SK-N-SH (cell line): ENCODE results near the gene OBP2B. TPM values are rescaled to one million over a fixed set of nuclear protein-coding genes. Genes with fewer than 3 reads are reported as not detected.

ENCODE experiments used
- CTCF ChIA-PET: fragments of 300-600, 350-600 bp; formaldehyde crosslinking; extraction: SDS; loops from one replicate; lab custom pipeline; 2021; lab: Yijun Ruan, JAX
- POLR2A ChIA-PET: fragments of 350-600 bp; sonication (Branson Sonifier 250); formaldehyde crosslinking; extraction: SDS; loops from one replicate; lab custom pipeline; 2020; ENCODE audit warnings: antibody characterized with exemption, inconsistent platforms; lab: Yijun Ruan, JAX
- DNase-seq: peaks from one replicate; pipeline ENCODE4 v3.0.0; 2012
- H2AFZ ChIP-seq: fragments of 200-600 bp; sonication (generic); 2 replicates; pipeline ENCODE4 v1.8.1; 2016; ENCODE audit warnings: antibody characterized with exemption, mild to moderate bottlenecking, low read depth
- H3F3A ChIP-seq: fragments of 200-600 bp; sonication (generic); replicated peaks from 2 replicates; pipeline ENCODE3; 2016; ENCODE audit warnings: antibody characterized with exemption, mild to moderate bottlenecking; ENCODE audit not compliant: insufficient read depth
- H3K27ac ChIP-seq, 2 experiments: fragments of 200-500 bp in 1 of 2; fragments of 200-600 bp in 1 of 2; sonication (Bioruptor generic) in 1 of 2; sonication (generic), shearing (Covaris generic) in 1 of 2; 2 replicates each; pipeline versions ENCODE4 v1.5.1 to v1.6.1; 2014 to 2016; ENCODE audit warnings: low read depth in 2 of 2, inconsistent platforms in 1 of 2, low read length in 1 of 2, mild to moderate bottlenecking in 1 of 2, mixed read lengths in 1 of 2
- H3K27me3 ChIP-seq: fragments of 200-600 bp; sonication (generic), shearing (Covaris generic); 2 replicates; pipeline ENCODE4 v1.6.1; 2016; ENCODE audit warnings: mixed run types; ENCODE audit not compliant: insufficient read depth
- H3K36me3 ChIP-seq, 2 experiments: fragments of 200-500 bp in 1 of 2; fragments of 200-600 bp in 1 of 2; sonication (Bioruptor generic) in 1 of 2; sonication (generic) in 1 of 2; replicated peaks in 1 of 2; 2 replicates each; pipeline versions ENCODE3 to v1.5.1; 2014 to 2016; ENCODE audit warnings: low read length in 1 of 2, mild to moderate bottlenecking in 1 of 2; ENCODE audit not compliant: insufficient read depth in 2 of 2, control insufficient read depth in 1 of 2
- H3K4me1 ChIP-seq, 2 experiments: fragments of 200-500 bp in 1 of 2; fragments of 200-600 bp in 1 of 2; sonication (Bioruptor generic) in 1 of 2; sonication (generic), shearing (Covaris generic) in 1 of 2; 2 replicates each; pipeline versions ENCODE4 v1.5.1 to v1.6.1; 2014 to 2016; ENCODE audit warnings: low read depth in 1 of 2, low read length in 1 of 2, mixed run types in 1 of 2; ENCODE audit not compliant: insufficient read depth in 2 of 2, control insufficient read depth in 1 of 2
- H3K4me2 ChIP-seq: fragments of 200-600 bp; sonication (generic), shearing (Covaris generic); 2 replicates; pipeline ENCODE4 v1.6.1; 2017; ENCODE audit warnings: mixed run types
- H3K4me3 ChIP-seq, 2 experiments: fragments of 200-500 bp in 1 of 2; fragments of 200-600 bp in 1 of 2; sonication (Bioruptor generic) in 1 of 2; sonication (generic), shearing (Covaris generic) in 1 of 2; 2 replicates each; pipeline versions ENCODE4 v1.5.1 to v1.8.1; 2014 to 2016; ENCODE audit warnings: low read depth in 2 of 2, inconsistent platforms in 1 of 2, low read length in 1 of 2, mild to moderate bottlenecking in 1 of 2, mixed read lengths in 1 of 2, moderate library complexity in 1 of 2
- H3K79me2 ChIP-seq: fragments of 200-600 bp; sonication (generic); 2 replicates; pipeline ENCODE4 v1.8.1; 2017; ENCODE audit warnings: mild to moderate bottlenecking; ENCODE audit not compliant: insufficient read depth
- H3K9ac ChIP-seq: fragments of 200-600 bp; sonication (generic); 2 replicates; pipeline ENCODE4 v1.6.1; 2017; ENCODE audit warnings: mixed run types
- H3K9me2 ChIP-seq: fragments of 200-600 bp; sonication (generic); 2 replicates; pipeline ENCODE4 v1.6.1; 2017; ENCODE audit warnings: mixed run types
- H3K9me3 ChIP-seq: fragments of 200-600 bp; sonication (generic); 2 replicates; pipeline ENCODE4 v1.6.1; 2017; ENCODE audit warnings: mixed run types, mild to moderate bottlenecking, moderate library complexity
- H4K20me1 ChIP-seq: fragments of 200-600 bp; sonication (generic); 2 replicates; pipeline ENCODE4 v1.6.1; 2017; ENCODE audit warnings: mild to moderate bottlenecking, mixed run types; ENCODE audit not compliant: insufficient read depth
- CTCF ChIP-seq: fragments of 200-600 bp; sonication (generic); IDR thresholded peaks from 2 replicates; pipeline ENCODE4 v1.6.1; 2017; ENCODE audit warnings: antibody characterized with exemption, mild to moderate bottlenecking, moderate library complexity
- EZH2phosphoT487 ChIP-seq: fragments of 200-600 bp; sonication (generic); IDR thresholded peaks from 2 replicates; pipeline ENCODE4 v1.6.1; 2017; ENCODE audit warnings: low read depth, mixed run types, mild to moderate bottlenecking, antibody characterized with exemption, moderate library complexity, borderline replicate concordance
- FOSL2 ChIP-seq: IDR thresholded peaks from 2 replicates; pipeline ENCODE4 v1.4.0; 2012; ENCODE audit warnings: low read depth, mild to moderate bottlenecking, moderate library complexity, borderline replicate concordance
- FOXM1 ChIP-seq: IDR thresholded peaks from 2 replicates; pipeline ENCODE4 v1.4.0; 2012; ENCODE audit warnings: low read depth, mild to moderate bottlenecking
- GABPA ChIP-seq: IDR thresholded peaks from 2 replicates; pipeline ENCODE4 v1.4.0; 2012; ENCODE audit warnings: low read depth, mild to moderate bottlenecking
- IRF3 ChIP-seq: fragments of 150-350 bp; IDR thresholded peaks from 2 replicates; pipeline ENCODE4 v1.6.1; 2016; ENCODE audit warnings: mild to moderate bottlenecking, low read depth, low read length
- MAX ChIP-seq: IDR thresholded peaks from 2 replicates; pipeline ENCODE4 v1.4.0; 2012; ENCODE audit warnings: low read depth
- MEF2A ChIP-seq: IDR thresholded peaks from 2 replicates; pipeline ENCODE4 v1.4.0; 2012; ENCODE audit warnings: low read depth, borderline replicate concordance
- NFIC ChIP-seq: IDR thresholded peaks from 2 replicates; pipeline ENCODE4 v1.4.0; 2012; ENCODE audit warnings: borderline replicate concordance
- NRF1 ChIP-seq: IDR thresholded peaks from 2 replicates; pipeline ENCODE4 v1.6.1; 2012; ENCODE audit warnings: low read depth, mild to moderate bottlenecking, low read length
- PBX3 ChIP-seq: IDR thresholded peaks from 2 replicates; pipeline ENCODE4; 2012
- POLR2AphosphoS5 ChIP-seq: IDR thresholded peaks from 2 replicates; pipeline ENCODE4 v1.6.1; 2012; ENCODE audit warnings: low read depth, low read length
- RAD21 ChIP-seq: IDR thresholded peaks from 2 replicates; pipeline ENCODE4 v1.6.1; 2012; ENCODE audit warnings: mild to moderate bottlenecking, low read length
- RCOR1 ChIP-seq: fragments of 150-350 bp; IDR thresholded peaks from 2 replicates; pipeline ENCODE4 v1.6.1; 2017; ENCODE audit warnings: antibody characterized with exemption, low read length
- RXRA ChIP-seq: IDR thresholded peaks from 2 replicates; pipeline ENCODE4 v1.4.0; 2012; ENCODE audit warnings: low read depth, mild to moderate bottlenecking, borderline replicate concordance
- SIN3A ChIP-seq: IDR thresholded peaks from 2 replicates; pipeline ENCODE4 v1.6.1; 2012; ENCODE audit warnings: low read depth, mild to moderate bottlenecking, low read length, moderate library complexity, borderline replicate concordance
- SMC3 ChIP-seq: IDR thresholded peaks from 2 replicates; pipeline ENCODE4 v1.6.1; 2012; ENCODE audit warnings: low read depth, low read length, improper control_type of control experiment
- TEAD4 ChIP-seq: IDR thresholded peaks from 2 replicates; pipeline ENCODE4 v1.4.0; 2012; ENCODE audit warnings: mild to moderate bottlenecking, borderline replicate concordance; ENCODE audit not compliant: insufficient read depth
- YY1 ChIP-seq: IDR thresholded peaks from 2 replicates; pipeline ENCODE4 v1.4.0; 2012; ENCODE audit warnings: low read depth, mild to moderate bottlenecking
- WGBS: methylation state at CpG from one replicate; pipeline ENCODE4 v1.1.6; 2017; ENCODE audit warnings: low lambda C conversion rate; 5-methylcytosine and 5-hydroxymethylcytosine counted together
- polyA plus RNA-seq, 3 experiments: library from polyadenylated mRNA; depleted of rRNA; stranded (reverse); fragments of >200 nt; gene quantifications; 2 replicates each; pipeline ENCODE4 v1.2.3, GENCODE V29; 2012

The OBP2B gene
- polyA plus RNA-seq, 1 of the 3 experiments (the other 2 are of a cell fraction): not detected

- H3K9ac ChIP-seq: no peak overlapping the region
- H4K20me1 ChIP-seq: no peaks in the 10 kb centered on the region
- DNase-seq: no peak
- H3K4me2 ChIP-seq: no peak overlapping the region
- H3K36me3 ChIP-seq: no peaks in the 10 kb centered on the region
- ChIA-PET POLR2A (no interaction called here), CTCF (no interaction called here)
- peaks cover 18% of the 10 kb centered on the region for H3K27me3 ChIP-seq
- H3K4me3 ChIP-seq: no peak overlapping the region
- no peak overlapping the region for H2AFZ ChIP-seq
- H3K9me3 ChIP-seq: no peaks in the 10 kb centered on the region
- H3K9me2 ChIP-seq: no peaks in the 10 kb centered on the region
- no peaks in the 10 kb centered on the region for H3F3A ChIP-seq
- H3K79me2 ChIP-seq: no peaks in the 10 kb centered on the region
- no peak overlapping the region for H3K27ac ChIP-seq
- WGBS: 49% methylated on average over 8 of the region's 8 CpGs
- TF ChIP-seq RCOR1 (no peak), NRF1 (no peak), YY1 (no peak), EZH2phosphoT487 (no peak), FOXM1 (no peak), FOSL2 (no peak), CTCF (no peak), PBX3 (no peak), RAD21 (no peak), NFIC (no peak), GABPA (no peak), MAX (no peak), SMC3 (no peak), POLR2AphosphoS5 (no peak), TEAD4 (no peak), IRF3 (no peak), SIN3A (no peak), RXRA (no peak), MEF2A (no peak)
- peaks cover 0 to 2% of the 10 kb centered on the region in 2 experiments; a peak in 1 of 4 replicates for H3K4me1 ChIP-seq
Measured at GRCh38 chr9:133242991-133243390, 33.9 kb upstream of the OBP2B start.
